Fibroblast of lung (primary cell): Measurements from ENCODE around the gene GH2.
"Not testable (repeated sequence)": the region's sequence is repeated elsewhere in the genome, so short reads cannot be mapped to it uniquely, and the experiment has no call there.

Experiments used
- CTCF ChIP-seq, 2 donors: IDR thresholded peaks in 1 of 2; conservative IDR thresholded peaks in 1 of 2; 1 replicate in 1 of 2; 2 replicates in 1 of 2; pipeline ENCODE4 v1.5.1; 2011 to 2012; ENCODE audit warnings: low read length in 2 of 2, control low read depth in 1 of 2, inconsistent platforms in 1 of 2, low read depth in 1 of 2, mild to moderate bottlenecking in 1 of 2
- EZH2 ChIP-seq: IDR thresholded peaks from 2 replicates; pipeline ENCODE4 v1.5.1; 2012; ENCODE audit warnings: low read length, control low read depth, mild to moderate bottlenecking; ENCODE audit errors: missing control alignments

- not testable (repeated sequence) for TF ChIP-seq EZH2
- TF ChIP-seq CTCF (conservative IDR thresholded peaks at IDR 0.05 in 1 of 2, IDR thresholded peaks at IDR 0.05 in 1 of 2; ENCODE audit: low read depth in 1 of 2, low read length in 2 of 2): peak; percentile 42 to 54
Observed at GRCh38 chr17:63889026-63889848, 7.5 kb upstream of the GH2 start.
